ENCODE measurements around the gene EIPR1.
"Not testable (repeated sequence)": the region's sequence is repeated elsewhere in the genome, so short reads cannot be mapped to it uniquely, and the experiment has no call there.

Gene EIPR1

DNA sequence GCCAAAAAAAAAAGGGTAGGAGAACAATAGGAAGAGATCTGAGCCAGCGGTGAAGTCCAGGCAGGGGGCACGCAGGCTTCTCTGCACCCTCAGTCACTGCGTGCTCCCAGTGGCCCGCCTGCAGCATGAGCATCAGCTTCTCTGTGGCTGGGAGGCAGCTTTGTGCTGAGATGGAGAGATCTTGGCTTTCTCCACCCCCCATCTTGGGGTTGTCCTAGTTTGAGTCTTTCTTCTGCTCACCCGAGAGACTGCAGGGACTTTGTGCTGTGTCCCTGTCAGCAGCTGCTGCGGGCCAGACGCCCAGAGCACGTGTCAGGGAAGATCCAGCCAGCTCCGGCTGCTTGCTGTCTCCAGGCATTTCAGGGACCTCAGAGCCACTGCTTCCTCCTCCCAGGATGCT, 22.2 kb upstream of the EIPR1 start:
- no peak for DNase-seq

DNA sequence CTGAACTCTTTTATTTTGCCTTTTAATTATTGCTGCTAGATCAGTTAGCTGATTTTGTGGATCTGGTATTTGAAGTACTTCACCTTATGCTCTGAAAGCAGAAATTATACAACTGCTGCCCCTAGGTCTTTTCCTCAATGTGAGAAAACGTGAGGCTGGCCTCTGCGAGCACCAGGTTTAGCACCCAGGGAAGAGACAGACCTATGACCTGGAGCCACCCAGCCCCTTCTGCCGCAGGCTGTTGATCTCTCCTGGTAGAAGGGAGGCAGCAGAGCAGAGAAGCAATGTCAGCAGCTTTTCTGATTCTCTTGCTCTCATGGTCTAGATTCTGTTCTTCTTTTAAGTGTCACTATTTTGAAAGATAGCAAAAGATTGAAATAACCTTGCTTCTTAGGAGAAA, 21.8 kb upstream of the EIPR1 start:
- no peak for DNase-seq

DNA sequence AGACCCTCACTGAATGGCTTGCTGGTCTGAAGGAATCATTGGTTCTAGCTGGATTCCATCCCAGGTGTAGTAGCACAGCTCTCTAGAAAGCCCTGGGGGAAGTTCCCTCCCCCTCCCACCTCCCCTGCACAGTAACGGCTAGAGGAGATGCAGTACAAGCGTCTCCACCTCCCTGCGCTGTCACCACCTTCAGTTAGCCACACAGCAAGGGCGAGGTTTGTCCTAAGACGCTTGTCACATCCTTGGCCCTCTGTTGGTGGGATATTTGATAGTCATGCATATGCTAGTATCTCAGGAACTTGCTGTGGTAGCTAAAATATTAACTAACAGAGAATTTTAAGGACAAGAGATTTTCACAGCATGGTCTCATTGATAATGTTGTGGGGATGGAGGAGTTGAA, 21.2 kb upstream of the EIPR1 start:
- DNase-seq: no peak

DNA sequence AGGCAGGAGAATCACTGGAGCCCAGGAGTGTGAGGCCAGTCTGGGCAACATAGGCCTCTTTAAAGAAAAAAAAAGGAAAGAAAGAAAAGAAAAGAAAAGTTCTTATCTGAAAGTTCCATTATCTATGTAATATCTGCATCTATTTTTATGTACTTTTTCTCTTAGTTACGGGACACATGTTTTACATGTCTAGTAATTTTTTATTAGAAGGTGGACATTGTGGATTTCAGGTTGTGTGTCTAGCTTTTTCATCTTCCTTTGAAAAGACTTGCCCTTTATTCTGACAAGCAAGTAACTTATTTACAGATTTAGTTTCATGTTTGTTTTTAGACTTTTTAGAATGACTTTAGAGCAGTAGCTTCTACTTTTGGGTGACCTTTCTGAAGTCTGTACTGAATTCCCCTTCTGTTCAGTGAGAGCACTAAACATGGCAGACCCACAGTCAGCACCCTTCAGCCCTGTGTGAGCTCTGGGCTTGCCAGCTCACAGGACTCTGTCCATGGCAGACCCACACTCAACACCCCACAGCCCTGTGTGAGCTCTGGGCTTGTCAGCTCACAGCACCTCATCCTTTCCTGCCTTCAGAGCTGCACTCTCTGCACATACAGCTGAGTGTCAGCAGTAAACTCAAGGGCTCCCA, 19.4 kb upstream of the EIPR1 start:
- DNase-seq: no peak

DNA sequence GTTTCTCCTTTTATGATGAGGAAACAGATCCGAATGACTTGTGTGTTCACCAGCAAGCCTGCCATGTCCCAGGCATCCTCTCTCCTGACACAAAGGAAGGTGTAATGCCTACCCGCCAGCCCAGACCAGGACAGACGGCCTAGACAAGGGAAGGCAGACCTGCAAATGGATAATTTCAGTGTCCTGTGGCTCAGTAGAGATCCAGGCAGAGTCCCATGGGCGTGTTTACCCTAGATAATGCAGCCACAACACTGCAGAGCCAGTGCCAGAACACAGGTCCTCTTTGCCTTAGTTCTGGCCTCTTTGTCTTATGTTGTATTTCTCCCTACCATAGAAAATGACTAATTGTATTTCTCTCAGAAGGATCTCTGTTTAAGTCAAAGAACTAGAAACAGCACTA, 14.6 kb upstream of the EIPR1 start:
- DNase-seq: no peak

DNA sequence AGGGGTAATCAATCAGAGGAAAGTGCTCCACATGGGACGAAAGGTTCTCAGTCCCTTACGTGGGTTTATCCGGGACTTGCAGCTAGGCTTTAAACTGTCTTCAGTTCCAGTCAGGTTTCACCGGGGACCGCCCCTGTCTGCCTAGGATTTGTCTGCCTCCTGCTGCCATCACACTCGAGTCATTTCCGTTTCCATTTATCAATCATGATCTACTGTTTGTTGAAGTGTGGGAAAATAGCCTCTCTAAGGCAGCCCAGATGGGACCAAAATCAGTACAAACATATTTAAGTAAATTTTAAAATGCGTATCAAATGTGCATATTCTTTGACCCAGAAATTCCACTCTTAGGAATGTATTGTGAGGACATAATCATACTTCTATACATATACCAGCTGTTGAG, 12.4 kb upstream of the EIPR1 start:
- DNase-seq: no peak

DNA sequence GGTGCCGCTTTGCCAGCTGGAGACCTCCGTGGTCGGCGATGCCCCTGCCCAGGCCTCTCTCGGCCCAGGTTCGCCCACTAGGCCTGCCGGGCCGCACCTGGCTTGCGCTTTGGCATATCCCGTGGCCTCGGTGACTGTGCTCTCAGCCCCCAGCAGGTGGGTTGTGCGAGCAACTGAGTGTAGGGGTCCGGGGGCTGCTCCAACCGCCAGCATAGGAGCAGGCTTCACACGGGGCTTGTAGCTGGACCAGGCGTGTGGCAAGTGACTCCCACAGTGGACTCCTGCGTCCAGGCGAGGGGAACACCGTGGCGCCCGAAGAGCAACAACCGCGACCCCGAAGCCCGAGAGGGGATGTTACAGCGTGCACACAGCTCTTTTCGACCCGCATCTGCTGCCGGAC, 11.6 kb upstream of the EIPR1 start:
- DNase-seq: no peak

DNA sequence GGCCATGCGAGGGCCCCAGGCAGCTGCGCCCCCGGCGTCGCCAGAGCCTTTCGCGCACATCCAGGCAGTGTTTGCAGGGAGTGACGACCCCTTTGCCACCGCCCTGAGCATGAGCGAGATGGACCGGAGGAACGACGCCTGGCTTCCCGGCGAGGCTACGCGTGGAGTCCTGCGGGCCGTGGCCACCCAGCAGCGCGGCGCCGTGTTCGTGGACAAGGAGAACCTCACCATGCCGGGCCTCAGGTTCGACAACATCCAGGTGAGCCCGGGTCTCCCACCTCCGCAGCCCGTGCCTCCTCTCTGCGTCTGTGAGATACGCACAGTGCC, 10.8 kb upstream of the EIPR1 start:
- DNase-seq: no peak

DNA sequence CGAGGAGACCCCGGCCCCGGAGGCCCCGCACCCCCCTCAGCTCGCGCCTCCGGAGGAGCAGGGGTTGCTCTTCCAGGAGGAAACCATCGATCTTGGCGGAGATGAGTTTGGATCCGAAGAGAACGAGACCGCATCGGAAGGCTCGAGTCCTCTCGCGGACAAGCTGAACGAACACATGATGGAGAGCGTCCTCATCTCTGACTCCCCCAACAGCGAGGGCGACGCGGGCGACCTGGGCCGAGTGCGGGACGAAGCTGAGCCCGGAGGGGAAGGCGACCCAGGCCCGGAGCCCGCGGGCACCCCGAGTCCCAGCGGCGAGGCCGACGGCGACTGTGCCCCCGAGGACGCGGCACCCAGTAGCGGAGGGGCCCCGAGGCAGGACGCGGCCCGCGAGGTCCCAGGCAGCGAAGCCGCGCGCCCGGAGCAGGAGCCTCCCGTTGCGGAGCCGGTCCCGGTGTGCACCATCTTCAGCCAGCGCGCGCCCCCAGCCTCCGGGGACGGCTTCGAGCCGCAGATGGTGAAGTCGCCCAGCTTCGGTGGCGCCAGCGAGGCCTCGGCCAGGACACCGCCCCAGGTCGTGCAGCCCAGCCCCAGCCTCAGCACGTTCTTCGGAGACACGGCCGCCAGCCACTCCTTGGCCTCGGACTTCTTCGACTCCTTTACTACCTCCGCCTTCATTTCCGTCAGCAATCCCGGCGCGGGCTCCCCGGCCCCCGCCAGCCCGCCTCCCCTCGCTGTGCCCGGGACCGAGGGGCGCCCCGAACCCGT, 10.2 kb upstream of the EIPR1 start:
- no peak for DNase-seq

DNA sequence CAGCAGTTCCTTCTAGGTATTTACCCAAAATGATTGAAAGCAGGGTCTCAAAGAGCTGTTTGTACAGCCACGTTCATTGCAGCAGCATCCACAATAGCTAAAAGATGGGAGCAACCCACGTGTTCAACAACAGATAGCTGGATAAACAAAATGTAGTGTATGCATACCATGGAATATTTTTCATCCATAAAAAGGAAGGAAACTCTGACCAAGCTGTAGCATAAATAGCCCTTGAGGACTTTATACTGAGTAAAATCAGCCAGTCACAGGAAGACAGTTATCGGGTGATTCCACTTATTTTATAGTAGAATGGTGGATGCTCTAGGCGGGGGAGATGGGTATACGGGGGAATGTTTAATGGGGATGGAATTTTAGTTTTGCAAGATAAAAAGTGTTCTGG, 9.4 kb upstream of the EIPR1 start:
- DNase-seq: no peak

DNA sequence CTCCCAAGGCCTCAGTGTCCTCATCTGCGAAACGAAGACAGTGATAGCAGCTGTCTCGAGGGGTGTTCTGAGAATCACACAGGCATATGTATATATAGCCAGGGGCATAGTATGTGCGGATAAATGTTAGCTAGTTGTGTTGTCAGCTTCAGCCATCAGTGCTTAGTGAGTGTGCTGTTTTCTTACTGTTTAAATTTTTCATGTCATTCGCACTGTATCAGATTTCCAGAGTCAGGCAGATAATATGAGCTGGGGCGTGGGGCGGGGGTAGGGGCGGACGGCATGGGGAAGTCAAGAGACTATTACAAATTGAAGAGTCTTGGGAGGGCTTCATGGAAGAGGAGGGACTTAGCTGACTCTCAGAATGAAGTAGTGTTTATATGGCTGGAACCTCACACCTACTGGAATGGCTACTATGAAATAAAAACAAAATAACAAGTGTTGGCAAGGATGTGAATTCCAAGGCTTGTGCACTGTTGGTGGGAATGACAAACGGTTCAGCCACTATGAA, 8.9 kb upstream of the EIPR1 start:
- no peak for DNase-seq

DNA sequence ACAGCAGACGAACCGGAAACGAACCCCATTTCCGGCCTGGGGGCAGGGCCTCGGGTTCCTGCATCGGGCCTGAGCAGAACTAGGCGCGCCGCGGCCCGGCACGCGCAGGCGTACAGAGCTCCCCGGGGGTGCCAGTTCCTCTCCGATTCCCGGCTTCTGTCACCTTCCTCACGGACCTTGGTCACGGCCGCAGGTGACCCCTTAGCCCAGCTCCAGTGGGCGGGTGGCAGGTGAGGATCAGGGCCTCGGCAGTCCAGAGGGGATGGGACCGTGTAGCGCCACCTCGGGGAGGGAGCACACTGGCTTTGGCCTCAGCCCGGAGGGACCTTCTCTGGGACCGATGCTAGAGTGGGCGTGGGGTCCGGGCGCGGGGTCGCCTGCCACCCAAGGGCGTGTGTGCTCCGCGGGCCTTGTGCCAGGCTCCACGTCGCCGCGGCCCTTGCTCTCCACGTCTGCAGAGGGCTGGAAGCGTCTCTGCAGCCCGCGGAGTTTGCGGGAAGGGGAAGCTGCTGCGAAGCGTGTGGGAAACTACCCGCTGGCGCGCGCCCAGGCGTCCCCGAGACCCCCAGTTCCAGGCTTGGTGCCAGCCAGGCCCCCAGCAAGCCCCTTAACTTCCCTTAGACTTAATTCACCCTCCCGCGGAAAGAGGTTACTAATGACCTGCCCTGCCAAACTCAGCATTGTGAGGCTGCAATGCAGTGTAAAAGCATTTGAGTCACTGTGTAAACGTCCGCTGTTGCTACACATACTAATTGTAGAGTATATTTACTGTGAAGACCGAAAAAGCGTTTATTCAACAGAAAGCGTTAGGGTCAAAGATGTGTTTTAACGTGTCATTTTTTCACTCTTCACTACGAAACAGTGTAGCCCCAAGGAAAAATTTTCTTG, 2.3 kb upstream of the EIPR1 start, which contains the start of gene TRAPPC12:
TSS of gene TRAPPC12 (plus strand) at position 48 of the 888 bp plus-strand sequence. CDS start 7,930 bp downstream, outside the sequence.
- DNase-seq: peak; percentile 95

DNA sequence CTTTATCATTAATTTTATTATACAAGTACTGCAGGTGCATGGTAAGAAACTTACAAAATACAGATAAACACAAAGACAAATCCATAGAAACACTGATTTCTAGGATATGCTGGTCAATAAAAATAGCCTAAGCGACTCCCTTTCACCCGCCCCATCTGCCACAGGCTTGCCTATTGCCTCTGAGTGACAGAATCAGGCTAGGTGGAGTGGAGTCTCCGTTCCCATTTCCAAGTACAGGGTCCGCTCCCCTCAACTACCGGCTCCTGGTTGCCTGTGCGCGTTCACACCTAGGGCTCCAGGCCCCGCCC, 1.7 kb upstream of the EIPR1 start:
- DNase-seq: no peak

DNA sequence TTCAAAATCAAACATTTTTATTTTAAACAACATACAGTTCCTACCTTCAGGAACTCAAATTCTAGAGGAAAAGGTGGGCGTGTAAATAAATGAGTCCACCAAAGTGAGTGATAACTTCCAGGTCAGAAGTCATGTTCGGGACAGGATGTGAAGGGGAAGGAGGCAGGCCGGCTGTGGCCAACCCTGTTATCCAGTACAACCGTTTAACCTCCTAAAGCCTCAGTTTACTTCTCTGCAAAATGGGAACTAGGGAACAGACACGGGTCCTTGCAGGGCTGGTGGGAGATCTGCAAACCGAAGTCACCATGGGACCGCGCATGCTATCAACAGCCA, 373 bp downstream of the EIPR1 start:
- no peak for DNase-seq

DNA sequence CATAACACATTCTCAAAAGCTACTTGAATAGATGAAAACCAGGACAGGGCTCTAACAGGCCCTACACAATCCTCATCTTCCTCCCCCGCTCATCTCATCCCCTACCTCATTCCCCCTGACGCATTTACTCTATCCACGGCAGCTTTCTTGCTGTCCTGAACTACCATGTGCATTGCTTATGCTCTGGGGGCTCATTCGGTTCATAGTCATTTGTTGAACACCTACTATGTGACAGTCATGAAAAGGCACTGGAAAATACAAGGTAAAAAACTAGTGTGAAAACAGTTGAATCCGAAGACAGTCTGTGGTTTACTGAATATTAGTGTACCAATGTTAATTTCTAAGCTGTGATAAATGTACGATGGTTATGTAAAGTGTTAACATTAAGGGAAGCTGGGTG, 797 bp downstream of the EIPR1 start:
- DNase-seq: no peak

DNA sequence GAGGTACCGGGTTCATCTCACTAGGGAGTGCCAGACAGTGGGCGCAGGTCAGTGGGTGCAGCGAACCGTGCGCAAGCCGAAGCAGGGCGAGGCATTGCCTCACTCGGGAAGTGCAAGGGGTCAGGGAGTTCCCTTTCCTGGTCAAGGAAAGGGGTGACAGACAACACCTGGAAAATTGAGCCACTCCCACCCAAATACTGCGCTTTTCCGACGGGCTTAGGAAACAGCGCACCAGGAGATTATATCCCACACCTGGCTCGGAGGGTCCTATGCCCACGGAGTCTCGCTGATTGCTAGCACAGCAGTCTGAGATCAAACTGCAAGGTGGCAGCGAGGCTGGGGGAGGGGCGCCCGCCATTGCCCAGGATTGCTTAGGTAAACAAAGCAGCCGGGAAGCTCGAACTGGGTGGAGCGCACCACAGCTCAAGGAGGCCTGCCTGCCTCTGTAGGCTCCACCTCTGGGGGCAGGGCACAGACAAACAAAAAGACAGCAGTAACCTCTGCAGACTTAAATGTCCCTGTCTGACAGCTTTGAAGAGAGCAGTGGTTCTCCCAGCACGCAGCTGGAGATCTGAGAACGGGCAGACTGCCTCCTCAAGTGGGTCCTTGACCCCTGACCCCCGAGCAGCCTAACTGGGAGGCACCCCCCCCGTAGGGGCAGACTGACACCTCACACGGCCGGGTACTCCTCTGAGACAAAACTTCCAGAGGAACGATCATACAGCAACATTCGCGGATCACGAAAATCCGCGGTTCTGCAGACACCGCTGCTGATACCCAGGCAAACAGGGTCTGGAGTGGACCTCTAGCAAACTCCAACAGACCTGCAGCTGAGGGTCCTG, 8.1 kb downstream of the EIPR1 start:
- not testable (repeated sequence) for DNase-seq

DNA sequence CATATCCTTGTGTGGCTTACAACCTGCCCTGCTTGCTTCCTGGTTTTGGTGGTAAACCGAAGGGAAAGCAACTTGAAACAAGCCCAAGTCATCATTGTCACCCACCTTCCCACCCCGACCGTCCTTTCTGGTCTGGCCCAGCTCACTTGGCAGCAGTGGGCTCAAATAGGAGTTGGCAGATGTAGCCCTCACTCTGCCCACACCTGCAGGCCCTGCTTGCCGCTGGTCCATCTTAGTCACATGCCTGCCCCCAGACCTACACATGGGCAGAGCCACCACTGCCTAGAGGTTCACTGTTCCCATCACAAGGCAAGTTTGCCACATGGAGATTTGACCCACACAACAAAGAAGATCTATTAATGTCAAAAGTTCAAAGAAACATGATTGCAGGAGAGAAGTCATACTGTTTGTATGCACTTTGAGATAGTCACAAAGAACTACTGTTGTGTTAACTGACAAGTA, 9.3 kb downstream of the EIPR1 start:
- DNase-seq: no peak

DNA sequence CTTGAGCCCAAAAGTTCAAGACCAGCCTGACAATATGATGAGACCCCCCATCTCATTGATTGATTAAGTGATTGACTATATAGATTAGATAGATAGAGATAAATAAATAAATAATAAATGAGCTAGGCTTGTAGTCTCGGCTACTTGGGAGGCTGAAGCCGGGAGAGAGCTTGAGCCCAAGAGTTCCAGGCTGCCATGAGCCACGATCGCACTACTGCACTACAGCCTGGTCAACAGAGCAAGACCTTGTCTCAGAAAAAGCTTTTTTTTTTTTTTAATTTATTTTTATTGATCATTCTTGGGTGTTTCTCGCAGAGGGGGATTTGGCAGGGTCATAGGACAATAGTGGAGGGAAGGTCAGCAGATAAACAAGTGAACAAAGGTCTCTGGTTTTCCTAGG, 12.4 kb downstream of the EIPR1 start:
- no peak for DNase-seq

DNA sequence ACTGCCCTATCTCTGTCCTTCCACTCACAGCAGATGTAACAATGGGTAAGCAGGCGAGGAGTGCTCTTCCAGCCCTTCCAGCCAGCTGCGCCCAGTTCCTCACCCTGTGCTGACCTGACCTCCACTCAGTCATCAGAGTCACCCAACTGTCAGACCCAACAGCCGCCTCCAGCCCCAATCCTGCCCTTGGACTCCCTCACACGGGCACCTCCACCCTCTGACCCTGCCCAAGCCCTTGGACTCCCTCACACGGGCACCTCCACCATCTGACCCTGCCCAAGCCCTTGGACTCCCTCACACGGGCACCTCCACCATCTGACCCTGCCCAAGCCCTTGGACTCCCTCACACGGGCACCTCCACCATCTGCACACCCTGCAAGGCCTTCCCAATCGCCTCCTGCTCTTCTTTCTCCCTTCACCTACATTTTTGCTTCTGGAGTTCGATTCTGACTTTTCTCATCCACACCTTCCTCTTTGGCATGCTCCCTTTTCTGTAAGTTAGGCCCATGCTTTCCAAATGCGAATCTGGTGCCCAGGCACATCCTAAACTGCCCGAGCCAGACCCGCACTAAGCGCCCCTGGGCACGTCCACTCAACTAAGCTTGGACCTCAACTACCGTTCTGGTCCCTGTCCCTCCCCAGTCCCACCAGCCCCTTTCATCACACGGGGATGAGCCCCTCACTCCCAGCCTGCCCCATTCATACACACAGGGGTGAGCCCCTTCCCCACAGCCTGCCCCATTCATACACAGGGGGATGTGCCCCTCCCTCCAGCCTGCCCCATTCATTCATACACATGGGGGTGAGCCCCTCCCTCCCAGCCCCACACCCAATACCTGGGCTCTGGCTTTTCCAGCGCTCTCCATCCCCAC, 15.9 kb downstream of the EIPR1 start:
- no peak for DNase-seq

DNA sequence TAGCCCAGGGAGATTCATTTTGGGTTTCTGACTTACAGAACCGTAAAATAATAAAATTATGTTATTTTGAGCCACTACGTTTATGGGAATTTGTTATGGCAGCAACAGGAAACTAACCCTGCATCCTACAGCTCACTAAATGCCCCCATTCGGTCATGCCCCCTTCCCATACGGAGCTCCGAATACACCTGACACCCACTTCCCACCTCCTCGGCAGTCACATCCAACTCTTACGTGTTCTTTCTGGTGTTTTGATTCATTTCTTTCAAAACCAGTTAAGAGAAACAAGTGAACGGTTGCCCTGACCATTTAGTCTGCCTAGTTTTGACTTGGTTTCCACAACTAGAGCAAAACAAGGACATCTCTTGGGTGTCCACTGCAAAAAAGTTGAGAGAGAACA, 19.7 kb downstream of the EIPR1 start:
- no peak for DNase-seq

DNA sequence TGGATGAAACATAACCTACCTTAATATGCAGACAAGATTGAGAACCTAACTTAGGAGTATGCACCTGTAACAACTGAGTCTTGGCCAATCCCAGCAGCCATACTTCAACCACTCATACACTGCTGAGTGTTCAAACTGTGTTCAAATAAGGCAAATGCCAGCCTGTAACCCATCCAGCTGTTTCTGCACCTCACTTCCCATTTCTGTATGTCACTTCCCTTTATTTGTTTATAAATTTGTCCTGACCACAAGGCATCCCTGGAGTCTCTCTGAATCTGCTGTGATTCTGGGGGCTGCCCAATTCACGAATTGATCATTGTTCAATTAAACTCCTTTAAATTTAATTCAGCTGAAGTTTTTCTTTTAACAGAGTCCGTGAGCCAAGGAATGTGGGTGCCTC, 20.2 kb downstream of the EIPR1 start:
- DNase-seq: not testable (repeated sequence)

DNA sequence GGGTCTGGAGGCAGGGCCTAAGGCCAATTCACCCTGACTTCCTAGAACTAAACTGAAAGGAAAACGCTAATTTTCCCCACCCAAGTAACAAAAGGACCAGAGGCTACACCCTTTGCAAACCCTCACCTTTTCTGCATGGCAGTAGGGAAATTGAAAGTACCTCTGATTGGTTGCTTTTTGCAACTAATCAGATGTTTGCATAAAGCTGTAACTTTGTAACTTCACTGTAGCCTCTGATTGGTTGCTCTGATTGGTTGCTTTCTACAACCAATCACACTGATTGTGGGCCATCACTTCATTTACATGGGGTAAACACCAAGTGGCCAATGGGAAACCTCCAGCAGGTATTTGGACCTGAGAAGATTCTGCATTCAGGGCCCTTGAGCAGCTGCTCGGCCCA, 20.8 kb downstream of the EIPR1 start:
- no peak for DNase-seq

All from islet precursor cell (in vitro differentiated cells).